Activated gamma-delta T cell treated with anti-CD3 and anti-CD28 coated beads, Interleukin-2, amount 50 U/mL, for 16 hours (primary cell): ENCODE results near the gene TRPM3.

Experiments
- DNase-seq: peaks from one replicate; pipeline ENCODE4 v3.0.0-alpha.2; 2020; ENCODE audit warnings: low read depth

The TRPM3 gene

DNA sequence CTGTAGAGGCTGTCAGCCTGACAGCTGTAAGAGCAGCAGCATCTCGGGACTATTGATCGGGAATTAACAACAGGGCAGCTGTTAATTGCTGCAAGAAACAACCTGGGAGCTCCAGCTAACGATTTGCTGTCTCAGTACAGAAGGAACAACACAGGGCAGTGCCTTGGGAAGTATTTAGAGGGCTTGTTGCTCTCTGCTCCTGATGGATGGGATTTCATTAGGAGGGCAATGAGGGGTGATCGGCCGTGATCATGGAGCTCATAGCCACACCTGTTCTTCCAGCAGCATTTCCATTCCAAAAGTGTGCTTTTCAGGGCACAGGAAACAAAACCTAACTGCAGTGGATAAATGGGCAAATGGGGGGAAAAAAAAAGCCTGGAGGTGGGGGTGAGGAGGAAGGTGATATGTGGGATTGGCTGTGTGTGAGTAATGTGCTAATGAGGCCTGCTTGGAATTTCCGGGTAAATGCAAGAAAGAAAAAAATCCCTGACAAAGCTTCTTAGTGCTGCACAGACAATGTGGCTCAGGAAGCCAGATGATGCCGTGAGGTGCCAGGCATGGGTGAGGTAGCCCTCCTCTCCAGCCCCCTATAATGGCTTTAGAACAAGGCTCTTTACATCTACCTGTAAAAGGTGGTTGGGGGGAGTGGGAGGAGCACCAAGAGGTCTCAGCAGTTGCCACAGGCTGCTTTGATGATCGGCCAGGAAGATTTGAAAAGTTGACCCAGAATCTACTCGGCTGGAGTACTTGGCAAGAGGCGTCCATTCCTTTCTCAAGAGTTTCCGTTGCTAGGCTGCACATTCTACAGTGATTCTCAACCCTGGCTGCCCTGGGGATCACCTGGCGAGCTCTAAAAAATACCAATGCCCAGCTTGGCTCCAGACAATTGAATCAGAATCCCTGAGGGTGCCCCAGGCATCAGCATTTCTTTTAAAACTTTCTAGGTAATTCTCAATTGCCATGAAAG, 567.4 kb downstream of the TRPM3 start:
- DNase-seq, result no peak

DNA sequence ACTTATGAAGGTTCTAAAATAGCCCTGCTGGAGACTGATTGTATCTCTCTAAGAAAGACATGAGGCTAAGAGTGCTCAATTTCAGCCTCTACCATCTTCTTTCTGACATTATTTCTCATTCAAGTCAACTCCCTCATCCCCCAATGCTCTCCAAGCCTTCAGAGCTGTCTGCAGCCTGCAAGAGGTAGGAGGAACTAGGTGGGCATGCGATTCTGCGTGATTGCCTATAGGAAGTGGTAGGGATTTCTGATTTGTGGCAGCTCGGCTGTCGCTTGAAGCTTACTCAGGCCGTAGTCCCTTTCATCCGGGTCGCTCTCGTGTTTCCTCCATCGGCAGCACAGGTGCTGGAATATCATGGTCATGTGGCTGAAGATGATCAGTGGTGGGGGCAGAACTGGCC, 568.9 kb downstream of the TRPM3 start:
- DNase-seq, result no peak

DNA sequence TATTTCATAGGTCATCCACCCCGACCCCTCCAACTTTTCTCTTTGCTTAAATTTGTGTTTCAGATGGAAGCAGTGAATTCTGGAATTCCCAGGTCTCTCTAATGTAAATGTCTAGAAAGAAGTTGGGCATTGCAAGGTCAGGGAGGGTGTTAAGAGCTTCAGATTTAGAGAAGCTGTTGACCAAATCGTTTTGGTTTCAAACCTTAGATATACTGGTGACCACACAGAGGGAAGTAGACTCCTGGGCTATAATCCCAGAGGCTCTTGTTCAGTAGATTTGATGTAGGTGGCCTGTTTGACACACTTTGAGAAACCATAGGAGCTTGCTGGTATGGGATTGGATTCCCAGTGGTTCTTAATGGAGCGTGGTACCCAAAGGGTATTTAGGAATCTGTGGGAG, 569.6 kb downstream of the TRPM3 start:
- no peak for DNase-seq

DNA sequence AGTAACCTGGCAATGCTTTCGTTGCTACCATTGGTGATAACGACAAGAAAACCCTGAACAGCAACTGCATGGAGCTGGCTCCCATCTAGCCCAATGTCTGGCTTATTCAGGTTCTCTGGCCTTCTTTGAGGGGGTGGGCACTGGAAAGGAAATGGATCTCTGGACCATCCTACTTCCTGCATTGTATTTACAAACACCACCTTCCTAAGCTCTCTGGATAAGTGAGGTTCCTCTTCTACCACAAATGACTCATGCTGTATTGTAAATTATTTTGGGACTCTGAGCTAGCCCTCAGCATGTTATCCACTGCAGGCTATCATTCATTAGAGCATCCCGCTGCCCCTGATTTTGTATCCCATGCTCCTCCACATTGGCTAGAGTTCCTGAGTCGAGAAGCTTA, 570.0 kb downstream of the TRPM3 start:
- no peak for DNase-seq

DNA sequence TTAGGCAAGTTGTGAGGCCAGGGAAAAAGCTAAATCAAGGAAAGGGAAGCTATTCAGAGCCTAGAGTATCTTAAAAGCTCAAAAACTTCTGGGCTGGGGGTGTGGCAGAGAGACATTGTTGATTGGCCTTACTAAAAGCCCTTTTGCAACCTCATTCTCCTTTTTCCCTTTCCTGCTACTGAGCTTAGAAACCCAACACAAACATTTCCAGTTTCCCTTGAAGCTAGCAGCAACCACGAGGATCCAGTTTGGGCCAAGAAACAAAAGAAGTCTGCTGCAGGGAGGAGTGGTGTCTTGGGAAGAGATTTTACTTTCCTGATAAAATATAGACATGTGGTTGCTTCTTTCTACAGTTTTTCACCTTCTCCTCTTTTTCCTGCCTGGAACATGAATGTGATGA, 571.5 kb downstream of the TRPM3 start:
- no peak for DNase-seq

DNA sequence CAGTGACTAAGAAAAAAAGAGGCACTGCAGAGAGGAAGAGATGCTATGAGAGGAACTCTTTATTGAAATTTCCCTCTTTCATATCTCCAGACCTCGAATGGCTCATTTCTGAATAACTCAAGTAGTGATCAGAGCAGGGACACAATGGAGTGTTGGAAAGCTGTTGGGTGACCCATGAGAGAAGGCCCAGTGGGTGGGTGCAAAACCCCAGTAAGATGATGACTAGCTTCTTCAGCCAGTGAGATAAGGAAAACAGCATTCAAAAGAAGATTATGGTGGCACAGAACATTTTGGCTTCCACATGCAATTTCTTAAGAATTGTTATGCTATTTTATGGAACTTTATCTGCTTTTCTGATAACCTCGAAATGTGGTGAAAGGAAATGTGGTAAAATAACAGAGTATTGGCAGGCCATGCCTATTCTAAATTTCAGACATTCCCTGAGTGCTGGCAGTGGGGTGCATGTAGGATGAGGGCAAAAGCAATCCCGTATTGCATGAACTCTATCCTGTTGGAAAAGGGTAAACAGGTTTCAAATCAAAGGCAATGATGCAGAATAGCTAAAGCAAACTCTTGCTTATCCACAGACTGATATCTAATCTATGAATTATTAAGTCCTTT, 579.0 kb downstream of the TRPM3 start:
- DNase-seq, result no peak

DNA sequence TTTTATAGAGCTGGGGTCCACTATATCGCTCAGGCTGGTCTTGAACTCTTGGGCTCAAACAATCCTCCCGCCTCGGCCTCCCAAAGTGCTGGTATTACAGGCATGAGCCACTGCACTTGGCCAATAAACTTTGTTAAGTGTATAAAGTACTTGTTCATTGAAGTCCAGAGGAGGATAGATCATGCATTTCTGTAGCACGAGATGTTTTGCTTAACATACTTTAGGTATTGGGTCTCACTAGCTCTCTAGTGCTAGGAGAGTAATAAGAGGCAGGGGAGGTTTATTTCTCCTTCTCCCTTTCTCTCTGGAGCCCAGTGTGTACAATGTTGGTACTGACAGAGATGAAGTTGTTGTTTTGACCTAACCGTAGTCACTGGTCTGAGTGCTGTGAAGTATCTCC, 581.4 kb downstream of the TRPM3 start:
- DNase-seq, result no peak

DNA sequence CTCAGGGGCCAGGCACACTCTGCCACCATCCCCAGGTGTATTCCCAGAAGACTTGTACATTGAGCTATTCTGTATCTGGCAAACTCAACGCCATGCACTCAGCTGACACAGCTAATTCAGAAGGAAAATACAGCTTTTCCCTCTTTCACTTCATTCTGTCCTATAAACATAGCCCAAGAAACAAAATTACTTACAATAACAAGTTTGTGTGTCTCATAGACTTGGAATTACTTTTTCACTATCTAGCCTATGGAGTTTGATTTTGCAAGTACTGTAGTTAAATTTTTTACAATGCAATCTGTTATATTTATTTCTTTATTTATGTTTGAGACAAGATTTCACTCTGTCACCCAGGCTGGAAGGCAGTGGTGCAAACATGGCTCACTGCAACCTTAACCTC, 581.9 kb downstream of the TRPM3 start:
- no peak for DNase-seq

DNA sequence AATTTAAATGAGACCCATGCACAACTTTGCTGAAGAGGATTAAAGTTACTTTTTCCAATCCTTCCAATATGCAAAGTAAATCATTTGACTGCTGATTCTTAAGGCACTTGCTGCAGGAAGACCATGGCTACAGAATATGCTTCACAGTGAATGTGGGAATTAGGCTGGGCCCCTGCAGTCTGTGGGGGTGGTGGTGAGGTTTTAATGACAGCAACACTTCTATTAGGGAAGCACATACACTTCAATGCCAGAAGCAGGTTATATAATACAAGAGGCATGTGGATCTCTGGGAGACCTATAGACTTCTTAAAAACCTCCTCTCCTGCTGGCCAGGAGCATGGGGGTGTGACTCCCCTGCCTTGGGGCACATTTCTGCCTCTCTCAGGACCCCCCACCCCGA, 582.4 kb downstream of the TRPM3 start:
- DNase-seq, result no peak

DNA sequence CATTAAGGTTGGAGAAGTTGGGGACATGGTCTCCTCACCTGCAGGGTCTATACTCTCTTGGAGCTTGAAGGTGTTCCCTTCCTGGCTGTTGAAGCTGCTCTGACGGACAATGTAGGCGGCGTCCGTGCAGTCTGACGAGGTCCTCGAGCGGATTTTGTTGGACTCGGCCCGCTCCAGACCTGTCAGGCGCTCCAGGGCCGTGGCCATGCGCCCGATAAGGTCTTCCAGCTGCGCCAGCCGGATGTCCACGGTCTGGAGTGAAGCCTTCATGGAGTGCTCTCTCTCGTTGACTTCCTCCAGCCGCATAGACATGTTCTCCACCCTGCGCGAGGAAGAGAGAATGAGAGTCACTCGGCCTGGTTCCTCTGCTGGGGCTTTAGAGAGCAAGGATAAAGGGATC, 584.3 kb downstream of the TRPM3 start:
- no peak for DNase-seq

DNA sequence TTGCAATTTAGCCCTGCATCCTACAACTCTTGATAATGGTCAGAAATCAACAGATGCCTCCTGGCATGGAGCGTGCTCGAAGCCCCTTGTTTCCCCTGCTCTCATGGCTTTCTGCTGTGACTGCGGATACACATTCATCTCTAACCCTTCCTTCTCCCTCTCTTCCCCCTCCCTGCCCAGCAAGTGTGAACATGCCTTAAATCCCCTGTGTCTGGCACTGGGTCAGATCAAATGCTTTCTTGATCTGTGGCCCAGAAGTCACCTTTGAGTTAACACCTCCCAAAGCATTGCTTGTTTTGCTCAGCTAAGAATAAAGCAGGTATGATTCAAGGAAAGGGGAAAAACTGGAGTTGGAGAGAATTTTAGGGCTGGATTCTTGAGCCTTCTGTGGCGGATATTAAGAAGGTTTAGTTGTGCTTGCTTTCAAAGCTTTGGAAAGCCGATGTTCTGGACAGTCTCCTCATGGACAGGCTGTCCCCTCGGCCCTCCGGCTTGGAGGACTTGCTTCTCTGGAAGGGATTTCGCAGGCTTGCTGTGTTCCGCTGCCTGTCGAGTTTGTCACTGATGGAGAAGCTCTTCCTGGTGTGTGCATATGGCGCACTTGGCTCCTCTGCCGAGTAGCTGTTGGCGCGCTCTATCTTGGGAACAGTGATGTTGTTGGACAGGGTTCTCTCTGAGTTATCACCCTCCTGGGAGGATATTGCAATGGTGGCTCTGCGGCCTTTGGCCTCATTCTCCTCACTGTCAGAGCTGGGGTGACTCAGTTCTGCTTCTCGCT, 585.7 kb downstream of the TRPM3 start:
- no peak for DNase-seq

DNA sequence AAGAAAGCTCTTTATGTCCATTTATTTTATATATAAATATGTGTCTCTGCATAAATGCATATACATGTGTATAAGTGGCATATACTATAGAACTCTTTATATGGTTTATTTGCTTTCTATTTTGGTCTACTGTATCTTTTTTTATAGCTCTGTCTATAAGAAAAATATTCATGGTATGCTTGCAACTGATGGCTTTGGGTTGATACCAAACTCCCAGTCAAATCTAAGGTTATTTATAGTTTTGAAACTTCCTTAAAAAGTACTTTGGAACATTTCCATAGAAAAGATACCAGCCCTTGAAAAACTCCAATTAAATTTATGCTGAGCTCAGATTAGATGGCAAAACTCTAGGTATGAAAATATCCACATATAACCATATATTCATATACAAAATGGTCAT, 587.0 kb downstream of the TRPM3 start:
- no peak for DNase-seq

DNA sequence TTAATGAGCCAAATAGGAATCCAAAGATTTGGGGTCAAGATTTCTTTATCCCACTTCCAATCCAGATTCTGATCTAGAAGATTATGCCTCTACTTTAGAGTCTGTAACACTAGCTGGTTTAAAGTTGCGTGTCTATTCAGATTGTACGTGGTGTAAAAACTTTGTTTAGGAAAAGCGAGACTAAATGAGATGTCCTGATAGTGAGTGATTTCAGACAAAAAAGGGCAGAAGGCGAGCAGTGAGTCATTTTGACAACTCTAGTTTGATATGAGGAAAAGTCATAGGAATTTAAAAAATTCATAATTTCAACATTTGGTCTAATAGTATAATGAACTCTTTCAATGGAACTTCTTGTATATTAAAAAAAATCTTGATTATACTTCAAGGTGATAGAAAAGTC, 587.4 kb downstream of the TRPM3 start:
- no peak for DNase-seq

DNA sequence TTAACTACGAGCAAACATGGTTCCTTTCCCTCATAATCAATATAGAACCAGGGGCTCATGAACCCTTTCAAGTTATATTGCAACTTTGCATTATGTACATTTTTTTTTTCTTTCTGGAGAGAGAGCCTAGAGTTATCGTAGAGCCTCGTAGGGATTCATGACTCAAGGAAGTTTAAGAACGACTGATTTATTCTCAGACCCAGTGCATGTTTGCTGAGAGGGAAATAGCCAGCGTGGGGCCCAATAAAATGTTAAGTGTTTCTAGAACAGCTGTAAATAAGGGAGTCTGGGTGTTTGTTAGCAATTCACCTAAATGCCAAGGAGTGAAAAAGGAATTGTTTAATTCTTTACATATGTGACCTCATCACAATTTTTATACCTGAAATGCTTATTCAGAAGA, 587.9 kb downstream of the TRPM3 start:
- no peak for DNase-seq

DNA sequence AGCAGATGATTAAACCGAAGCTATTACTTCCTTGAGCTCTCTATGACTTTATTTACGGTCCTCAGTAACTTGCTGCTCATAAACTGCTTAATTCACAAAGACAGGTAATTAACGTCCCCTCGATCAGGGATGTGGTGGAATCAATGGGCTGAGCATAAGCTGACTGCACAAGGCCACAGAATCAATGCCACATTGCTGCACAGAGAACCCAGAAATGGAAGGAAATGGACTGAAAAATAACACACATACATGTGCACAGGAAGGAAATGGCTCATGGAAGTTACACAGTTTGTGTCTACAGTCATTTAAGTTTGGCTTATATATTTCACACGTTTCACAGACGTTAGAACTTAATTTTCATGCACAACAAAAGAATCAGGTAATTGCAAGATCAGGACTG, 588.7 kb downstream of the TRPM3 start:
- DNase-seq, result no peak

DNA sequence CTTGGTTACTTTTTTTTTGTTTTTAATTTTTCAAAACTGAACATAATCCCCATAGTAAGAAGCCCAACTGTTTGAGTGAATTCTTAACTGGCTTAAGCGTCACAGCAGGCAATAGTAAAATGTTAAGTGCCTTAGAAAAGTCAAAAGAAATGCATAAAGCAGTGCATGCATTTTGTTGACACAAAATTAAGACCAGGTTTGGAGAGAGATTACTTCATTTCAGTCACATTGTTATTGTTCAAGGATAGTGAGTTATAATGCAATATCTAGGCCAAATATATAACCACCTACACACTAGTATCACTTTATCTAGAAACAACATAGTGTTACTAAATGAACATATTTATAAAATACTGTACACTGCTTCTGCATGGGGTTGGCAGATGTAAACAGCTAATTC, 590.1 kb downstream of the TRPM3 start:
- no peak for DNase-seq

DNA sequence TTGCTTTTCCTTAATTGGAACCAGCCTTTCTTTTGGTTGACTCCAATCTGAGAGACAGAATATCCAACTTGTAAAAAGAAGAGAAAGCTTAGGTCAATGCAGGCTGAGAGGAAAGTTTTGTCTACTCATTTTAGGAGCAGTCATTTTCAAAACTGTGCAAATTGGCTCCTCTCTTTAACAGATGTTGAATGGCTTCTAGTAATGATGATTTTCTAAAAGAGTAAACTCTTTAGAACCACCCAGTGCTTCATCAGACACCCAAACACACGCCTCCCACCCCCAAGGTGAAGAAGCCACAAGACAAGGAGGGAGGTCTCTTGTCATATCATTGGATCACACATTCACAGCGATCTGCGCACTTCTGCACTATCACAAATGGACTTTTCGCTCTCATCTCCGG, 590.7 kb downstream of the TRPM3 start:
- no peak for DNase-seq

DNA sequence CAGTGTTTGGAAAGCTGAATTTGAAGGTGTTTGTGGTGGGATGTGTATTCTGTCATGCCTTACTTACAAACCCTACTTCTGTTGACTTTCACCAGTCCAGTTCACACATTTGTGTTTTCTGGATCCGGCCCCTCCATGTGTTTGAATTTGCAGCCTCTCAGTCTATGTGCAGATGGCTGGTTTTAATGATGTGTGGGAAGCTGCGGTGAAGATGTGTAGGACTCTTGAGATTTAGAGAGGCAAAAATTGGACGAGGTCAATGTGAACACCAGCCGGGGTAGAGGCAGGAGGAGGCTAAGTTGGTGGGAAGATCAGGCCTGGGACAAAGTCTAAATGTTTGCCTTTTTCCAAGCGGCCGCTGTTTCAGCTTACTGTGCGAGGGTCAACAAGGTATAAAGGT, 591.6 kb downstream of the TRPM3 start:
- no peak for DNase-seq

DNA sequence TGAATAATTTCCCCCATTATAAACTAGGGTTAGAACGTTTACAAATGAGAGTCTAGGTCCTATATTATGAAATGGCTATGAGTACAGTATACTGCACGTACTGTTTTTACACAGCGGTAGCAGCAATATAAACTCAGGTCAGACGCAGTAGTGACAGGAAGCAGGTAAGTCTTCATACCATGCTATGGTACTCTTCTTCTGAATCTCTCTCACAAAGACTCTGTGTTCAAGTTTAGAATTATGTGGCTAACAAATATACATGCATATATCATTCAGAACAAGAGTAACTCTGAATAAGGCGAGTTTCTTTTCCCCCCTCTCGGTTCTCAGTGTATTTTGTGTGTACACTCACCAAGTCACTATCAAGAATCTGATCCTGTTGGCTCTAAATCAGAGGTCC, 592.0 kb downstream of the TRPM3 start:
- DNase-seq, result no peak

DNA sequence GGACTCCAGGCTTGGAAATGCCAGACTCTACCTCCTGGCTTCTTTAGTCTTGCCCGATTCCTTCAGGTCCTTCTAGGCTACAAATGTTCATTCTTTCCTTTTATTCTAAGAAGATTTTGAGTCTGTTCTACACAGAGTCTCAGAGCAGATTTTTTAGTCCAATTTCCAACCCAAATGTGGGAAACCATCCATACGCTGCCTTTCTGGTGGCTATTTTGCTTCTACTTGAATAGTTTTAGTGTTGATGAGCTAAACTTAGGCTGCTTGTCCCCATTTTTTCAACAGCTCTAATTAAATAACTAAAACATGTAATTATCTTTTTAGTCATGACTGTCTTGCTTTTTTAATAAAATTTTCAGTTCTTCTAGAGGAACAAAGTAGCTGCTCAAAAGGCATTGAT, 594.5 kb downstream of the TRPM3 start:
- no peak for DNase-seq

DNA sequence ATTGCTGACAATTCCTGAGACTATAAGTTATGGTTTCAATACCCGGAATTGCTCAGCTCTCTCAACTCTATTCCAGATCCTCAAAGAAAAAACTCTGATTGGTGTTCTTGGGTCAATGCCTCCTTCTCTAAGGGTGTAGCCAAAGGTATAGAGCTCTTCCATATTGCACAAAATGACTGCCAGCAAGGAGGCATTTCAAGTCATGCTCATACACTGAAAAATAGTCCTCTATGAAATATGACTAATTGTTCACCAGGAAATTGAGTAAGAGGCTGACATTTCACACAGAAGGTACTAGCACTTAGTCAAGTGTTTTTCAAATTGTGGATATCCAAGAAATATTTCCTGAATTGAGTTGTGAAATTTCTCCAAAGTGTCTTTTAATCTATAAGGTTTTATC, 595.9 kb downstream of the TRPM3 start:
- no peak for DNase-seq

DNA sequence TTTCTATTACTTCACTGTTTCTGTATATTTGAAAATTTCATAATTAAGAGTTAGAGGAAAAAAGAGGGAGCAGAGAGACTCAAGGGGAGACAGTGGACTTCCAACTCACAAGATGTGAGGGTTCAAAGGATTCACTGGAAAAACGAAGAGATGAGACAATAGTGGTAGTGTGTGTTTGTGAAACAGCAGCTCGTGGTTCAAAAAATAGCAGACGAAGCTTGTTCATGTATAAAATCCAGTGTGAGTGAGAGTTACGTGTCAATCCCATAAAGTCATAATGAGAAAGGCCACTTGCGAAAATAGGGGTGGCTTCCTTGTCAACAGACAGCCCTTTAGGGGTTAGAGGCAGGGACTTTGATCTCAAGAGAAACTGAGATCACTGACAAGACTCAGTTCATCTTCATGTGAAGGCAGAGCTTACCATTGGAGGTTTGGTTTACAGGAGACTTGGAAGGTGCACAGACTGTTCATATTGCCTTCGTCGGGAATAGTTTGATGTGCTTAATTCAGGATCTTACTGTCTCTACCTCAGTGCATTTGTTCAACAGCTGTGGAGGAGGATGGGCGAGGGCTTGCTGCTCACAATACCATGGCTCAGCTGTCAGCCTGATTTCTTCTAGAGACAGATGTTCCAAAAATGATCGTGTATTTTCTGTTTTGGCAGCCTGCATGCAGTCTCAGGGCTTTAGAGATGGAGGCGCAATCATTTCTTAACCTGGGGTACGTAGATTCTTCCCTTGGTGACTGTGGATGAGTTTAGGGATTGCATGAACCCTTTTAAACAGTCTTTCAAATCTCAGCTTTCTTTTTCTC, 601.3 kb downstream of the TRPM3 start:
- no peak for DNase-seq
